Type B pancreatic cell (in vitro differentiated cells): ENCODE data around the gene ITGA3. TPM values are rescaled to one million over a fixed set of nuclear protein-coding genes. Genes with fewer than 3 reads are reported as not detected.

Experiments used
- DNase-seq: peaks from one replicate; pipeline ENCODE4 v3.0.0; 2021; ENCODE audit warnings: mixed read lengths; ENCODE audit not compliant: unreplicated experiment; ENCODE audit errors: extremely low spot score
- H3K27ac Mint-ChIP-seq: 2 replicates; pipeline ENCODE4 v1.8.0; 2021; ENCODE audit warnings: mild to moderate bottlenecking, mixed read lengths
- H3K27me3 Mint-ChIP-seq: 2 replicates; pipeline ENCODE4 v1.8.0; 2021; ENCODE audit warnings: mixed read lengths
- H3K36me3 Mint-ChIP-seq: 2 replicates; pipeline ENCODE4 v1.8.0; 2021; ENCODE audit warnings: mixed read lengths
- H3K4me1 Mint-ChIP-seq: one replicate; pipeline ENCODE4 v1.8.0; 2021; ENCODE audit warnings: mixed read lengths; ENCODE audit not compliant: unreplicated experiment
- H3K4me3 Mint-ChIP-seq: 2 replicates; pipeline ENCODE4 v1.8.0; 2021; ENCODE audit warnings: mild to moderate bottlenecking, mixed read lengths
- H3K9me3 Mint-ChIP-seq: 2 replicates; pipeline ENCODE4 v1.8.0; 2021; ENCODE audit warnings: mixed read lengths
- CTCF ChIP-seq: fragments of 200-600 bp; sonication (generic); conservative IDR thresholded peaks from 2 replicates; pipeline ENCODE4 v1.5.0; 2021; ENCODE audit warnings: antibody characterized with exemption, mild to moderate bottlenecking
- total RNA-seq: library from RNA; stranded (reverse); gene quantifications from 2 replicates; pipeline ENCODE4 v1.2.1, GENCODE V29; 2021; ENCODE audit warnings: low replicate concordance

Gene ITGA3
- total RNA-seq, 1 donor from 2014 or later = 20.3 TPM

- H3K27ac Mint-ChIP-seq = no peak overlapping the region
- H3K27me3 Mint-ChIP-seq = peaks cover 43% of the 10 kb centered on the region
- H3K4me3 Mint-ChIP-seq = peak overlapping the region; percentile 20
Observed at GRCh38 chr17:50118076-50118827, 62.3 kb downstream of the ITGA3 start.

GRCh38 chr17:50118828-50119218 lies 62.9 kb downstream of the ITGA3 start:
- TF ChIP-seq CTCF = no peak
- H3K27me3 Mint-ChIP-seq = peaks cover 43% of the 10 kb centered on the region
- H3K27ac Mint-ChIP-seq = no peak overlapping the region
- DNase-seq = no peak
- no peaks in the 10 kb centered on the region for H3K36me3 Mint-ChIP-seq
- no peaks in the 10 kb centered on the region for H3K9me3 Mint-ChIP-seq
- peaks cover 17% of the 10 kb centered on the region for H3K4me1 Mint-ChIP-seq
- peak overlapping the region; percentile 20 for H3K4me3 Mint-ChIP-seq

More at GRCh38 chr17:50118076-50118827, 62.3 kb downstream of the ITGA3 start:
- no peaks in the 10 kb centered on the region for H3K36me3 Mint-ChIP-seq
- peaks cover 14% of the 10 kb centered on the region for H3K4me1 Mint-ChIP-seq
- no peak for TF ChIP-seq CTCF
- H3K9me3 Mint-ChIP-seq = no peaks in the 10 kb centered on the region
- DNase-seq = no peak

- TF ChIP-seq CTCF = no peak
- DNase-seq = no peak
- Mint-ChIP-seq H3K9me3 (no peaks in the 10 kb centered on the region), H3K36me3 (no peaks in the 10 kb centered on the region), H3K4me3 (no peak overlapping the region), H3K4me1 (peaks cover 14% of the 10 kb centered on the region), H3K27ac (no peak overlapping the region), H3K27me3 (peaks cover 40% of the 10 kb centered on the region)
Observed at GRCh38 chr17:50120475-50121253, 64.8 kb downstream of the ITGA3 start.

GRCh38 chr17:50122945-50123344 lies 67.0 kb downstream of the ITGA3 start:
- no peak overlapping the region for H3K4me3 Mint-ChIP-seq
- peaks cover 13% of the 10 kb centered on the region for H3K4me1 Mint-ChIP-seq
- no peak overlapping the region for H3K27ac Mint-ChIP-seq
- no peak for TF ChIP-seq CTCF
- H3K9me3 Mint-ChIP-seq = no peaks in the 10 kb centered on the region
- no peaks in the 10 kb centered on the region for H3K36me3 Mint-ChIP-seq
- H3K27me3 Mint-ChIP-seq = peaks cover 35% of the 10 kb centered on the region
- no peak for DNase-seq

GRCh38 chr17:50123649-50124349 lies 67.9 kb downstream of the ITGA3 start:
- Mint-ChIP-seq H3K36me3 (no peaks in the 10 kb centered on the region), H3K4me3 (no peak overlapping the region), H3K4me1 (peaks cover 14% of the 10 kb centered on the region), H3K9me3 (no peaks in the 10 kb centered on the region), H3K27ac (no peak overlapping the region), H3K27me3 (peaks cover 33% of the 10 kb centered on the region)
- peak; percentile 29 for TF ChIP-seq CTCF
- no peak for DNase-seq
